Mesenteric fat pad (tissue), 1 donor: Measurements from ENCODE around the gene ADRA2A. TPM values are rescaled to one million over a fixed set of nuclear protein-coding genes. Genes with fewer than 3 reads are reported as not detected.
A peak's percentile ranks its signal among the peaks of the same experiment; 100 is the strongest.

Source experiments
- DNase-seq: peaks from one replicate; pipeline ENCODE4 v3.0.0-alpha.2; 2020; ENCODE audit warnings: low spot score
- total RNA-seq: library from RNA; stranded (reverse); fragmentation: NEBNext Ultra II Directional; extraction: Animal tissue kit (Norgen Biotek cat#: 25700); gene quantifications from one replicate; pipeline ENCODE4 v1.2.1, GENCODE V29; 2021
- donor health status: DM: yes; HTN: yes; CAD: no.

ADRA2A gene
- total RNA-seq, 1 donor from 2014 or later: 187 TPM

- DNase-seq: no peak
Observed at GRCh38 chr10:111109501-111110242, 32.8 kb downstream of the ADRA2A start.

- no peak for DNase-seq
Observed at GRCh38 chr10:111110771-111111170, 33.9 kb downstream of the ADRA2A start.

- no peak for DNase-seq
Observed at GRCh38 chr10:111112333-111112732, 35.5 kb downstream of the ADRA2A start.

DNA sequence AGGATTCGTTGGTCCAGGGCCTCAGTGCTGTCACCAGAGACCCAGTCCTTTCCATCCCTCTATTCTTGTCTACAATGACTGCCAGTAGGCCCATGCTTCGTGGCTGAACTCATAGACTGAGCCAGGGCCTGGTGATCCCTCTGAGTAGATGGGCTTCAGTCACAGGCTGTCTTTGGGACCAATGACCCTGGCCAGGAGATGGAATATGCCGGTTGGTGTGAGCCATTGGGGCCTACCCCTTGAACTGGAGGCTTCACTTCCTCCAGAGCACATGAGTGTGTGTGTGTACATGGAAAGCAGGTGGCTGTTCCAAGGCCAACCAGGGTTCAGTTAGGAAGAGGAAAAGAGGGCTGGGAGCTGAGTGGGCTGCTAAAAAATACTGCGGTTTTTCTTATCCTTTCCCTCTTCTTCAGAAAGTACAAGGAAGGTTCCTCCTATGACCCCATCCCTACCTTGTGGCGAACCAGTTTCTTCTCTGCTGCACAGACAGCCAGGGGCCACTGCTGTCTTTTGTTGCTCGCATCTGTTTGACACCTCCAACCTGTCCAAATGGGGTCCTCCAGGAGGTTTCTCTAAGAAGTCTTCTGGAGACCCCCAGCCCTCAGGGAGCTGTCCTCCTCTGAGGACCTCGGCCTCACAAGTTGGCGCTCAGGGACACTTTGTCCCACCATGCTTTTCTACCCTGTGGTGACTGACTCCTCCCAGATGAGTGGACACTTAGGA lies 36.6 kb downstream of the ADRA2A start:
- DNase-seq: peak; percentile 74

DNA sequence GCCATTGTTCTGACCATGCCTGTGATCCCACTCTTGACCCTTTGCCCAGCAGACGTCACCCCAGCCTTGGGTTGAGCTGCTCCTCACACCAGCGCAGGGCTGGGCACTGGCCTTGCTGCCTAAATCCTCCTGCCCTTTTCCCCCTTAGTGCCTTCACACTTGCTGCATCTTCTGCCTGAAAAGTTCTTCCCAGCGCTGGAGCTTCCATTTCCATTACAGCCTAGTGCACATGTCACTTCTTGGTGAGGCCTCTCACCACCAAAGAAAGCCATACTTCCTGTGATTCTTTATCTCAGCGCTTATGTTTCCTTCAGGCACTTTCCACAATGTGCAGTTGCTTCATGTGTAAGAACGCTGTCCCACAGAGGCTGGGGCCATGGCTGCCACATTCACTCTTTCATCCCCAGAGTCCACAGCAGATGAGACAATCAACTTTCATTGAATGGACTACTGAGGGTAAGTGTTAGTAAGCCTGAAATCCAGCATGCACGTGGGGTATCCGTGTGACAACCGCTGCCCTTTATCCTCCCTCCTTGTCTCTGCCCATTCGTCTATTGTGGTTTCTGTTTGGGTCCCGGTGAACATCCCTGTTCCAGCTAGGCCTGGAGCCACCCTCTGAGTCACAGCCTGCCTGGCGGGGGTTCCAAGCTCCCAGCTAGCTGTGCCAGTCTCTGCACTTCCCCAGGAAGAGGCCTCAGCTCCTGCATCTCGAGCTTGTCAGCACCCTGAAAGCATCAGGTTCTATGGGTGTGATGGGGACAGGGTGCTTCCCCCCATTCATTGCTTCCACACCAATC lies 37.3 kb downstream of the ADRA2A start:
- DNase-seq: peak; percentile 86

- peak; percentile 79 for DNase-seq
Observed at GRCh38 chr10:111114758-111115500, 38.1 kb downstream of the ADRA2A start.

- peak; percentile 73 for DNase-seq
Observed at GRCh38 chr10:111116211-111116610, 39.4 kb downstream of the ADRA2A start.

DNA sequence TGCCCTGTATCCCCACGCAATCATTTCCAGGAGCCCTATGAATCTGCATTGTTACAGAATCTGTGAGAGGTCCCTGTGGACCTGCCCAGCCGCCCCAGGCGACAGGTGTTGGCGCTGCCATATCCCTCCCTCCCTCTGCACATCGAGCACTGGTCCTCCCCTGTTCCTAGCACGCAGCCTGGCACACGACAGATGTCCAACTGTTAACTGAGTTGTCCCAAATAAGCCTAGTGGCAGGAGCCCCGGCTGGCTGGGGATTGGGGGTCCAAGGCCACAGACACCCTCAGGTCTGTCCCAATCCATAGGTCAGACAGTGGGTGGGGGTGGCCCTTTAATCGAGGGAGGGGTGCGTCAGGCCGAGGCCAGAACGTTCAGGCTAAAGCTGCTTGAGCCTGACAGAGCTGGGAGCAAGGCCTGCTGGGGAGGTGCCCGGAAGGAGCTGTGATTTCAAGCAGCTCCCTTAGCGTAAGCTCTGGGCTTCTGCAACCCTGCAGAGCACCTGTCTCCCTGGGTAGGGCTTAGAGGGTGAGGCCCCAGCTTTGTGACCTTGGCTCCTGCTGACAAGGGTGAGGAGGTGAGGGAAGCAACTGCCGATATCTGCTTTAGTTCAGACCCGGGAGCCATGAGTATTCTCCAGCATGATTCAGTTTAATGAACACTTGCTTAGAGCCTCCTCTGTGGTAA lies 40.1 kb downstream of the ADRA2A start:
- no peak for DNase-seq

- DNase-seq: peak; percentile 68
Observed at GRCh38 chr10:111117528-111118277, 40.9 kb downstream of the ADRA2A start.

GRCh38 chr10:111118758-111119157 lies 41.9 kb downstream of the ADRA2A start:
- DNase-seq: no peak

GRCh38 chr10:111119637-111120036 lies 42.8 kb downstream of the ADRA2A start:
- no peak for DNase-seq

DNA sequence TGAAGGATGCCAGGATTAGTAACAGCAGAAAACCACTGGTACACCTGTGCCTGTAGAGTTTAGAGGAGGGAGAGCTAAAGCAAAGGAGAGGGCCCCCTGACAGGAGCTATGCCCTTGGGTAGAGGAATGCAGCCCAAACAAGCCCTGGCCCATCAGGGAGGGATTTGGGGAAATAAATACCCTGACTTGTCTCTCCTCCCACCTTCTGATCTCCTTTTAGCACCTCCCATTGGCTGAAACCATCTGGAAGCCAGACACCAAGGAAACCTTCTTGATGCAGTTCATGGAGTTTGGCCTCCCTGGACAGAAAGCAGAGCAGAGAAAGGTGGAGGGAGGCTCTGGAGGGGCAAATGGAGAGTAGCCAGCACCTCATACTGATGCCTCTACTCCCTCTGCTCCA lies 45.3 kb downstream of the ADRA2A start:
- DNase-seq: no peak

DNA sequence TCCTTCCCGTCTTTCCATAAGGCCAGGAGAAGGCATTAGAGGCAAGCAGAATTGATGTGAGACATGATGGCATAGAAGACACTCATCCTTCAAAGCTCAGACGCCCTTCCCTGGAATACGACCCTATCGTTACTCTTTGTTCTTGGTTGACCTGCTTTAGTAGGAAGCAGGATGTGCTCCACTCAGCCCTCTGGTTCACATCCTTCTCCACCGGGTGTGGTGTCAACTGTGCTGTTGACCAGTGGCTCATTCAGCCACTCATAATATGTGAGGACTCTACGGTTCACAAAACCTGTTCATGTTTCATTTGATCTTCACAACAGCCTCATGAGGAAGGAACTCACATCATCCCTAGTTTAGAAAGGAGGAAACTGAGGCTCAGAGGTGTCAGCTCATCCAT lies 47.1 kb downstream of the ADRA2A start:
- no peak for DNase-seq

GRCh38 chr10:111125102-111125501 lies 48.3 kb downstream of the ADRA2A start:
- DNase-seq: no peak

DNA sequence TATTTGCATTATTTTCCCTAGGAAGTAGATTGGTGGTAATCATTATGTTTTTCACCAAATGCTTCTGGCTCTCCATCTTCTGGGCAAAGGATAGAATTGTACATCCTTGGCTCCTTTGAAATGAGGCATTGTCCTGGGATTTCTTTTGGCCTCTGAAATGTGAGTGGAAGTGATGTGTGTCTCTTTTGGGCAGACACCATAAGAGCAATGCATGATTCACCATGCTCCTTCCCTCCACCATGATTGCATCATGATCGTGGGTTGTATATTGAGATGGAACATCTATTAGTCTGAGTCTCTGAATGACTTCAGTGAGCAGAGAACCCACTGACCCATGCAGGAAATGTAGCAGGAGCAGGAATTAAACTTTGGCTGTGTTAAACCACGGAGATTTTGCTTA lies 49.2 kb downstream of the ADRA2A start:
- DNase-seq: no peak

GRCh38 chr10:111127081-111127848 lies 50.4 kb downstream of the ADRA2A start:
- DNase-seq: no peak

DNA sequence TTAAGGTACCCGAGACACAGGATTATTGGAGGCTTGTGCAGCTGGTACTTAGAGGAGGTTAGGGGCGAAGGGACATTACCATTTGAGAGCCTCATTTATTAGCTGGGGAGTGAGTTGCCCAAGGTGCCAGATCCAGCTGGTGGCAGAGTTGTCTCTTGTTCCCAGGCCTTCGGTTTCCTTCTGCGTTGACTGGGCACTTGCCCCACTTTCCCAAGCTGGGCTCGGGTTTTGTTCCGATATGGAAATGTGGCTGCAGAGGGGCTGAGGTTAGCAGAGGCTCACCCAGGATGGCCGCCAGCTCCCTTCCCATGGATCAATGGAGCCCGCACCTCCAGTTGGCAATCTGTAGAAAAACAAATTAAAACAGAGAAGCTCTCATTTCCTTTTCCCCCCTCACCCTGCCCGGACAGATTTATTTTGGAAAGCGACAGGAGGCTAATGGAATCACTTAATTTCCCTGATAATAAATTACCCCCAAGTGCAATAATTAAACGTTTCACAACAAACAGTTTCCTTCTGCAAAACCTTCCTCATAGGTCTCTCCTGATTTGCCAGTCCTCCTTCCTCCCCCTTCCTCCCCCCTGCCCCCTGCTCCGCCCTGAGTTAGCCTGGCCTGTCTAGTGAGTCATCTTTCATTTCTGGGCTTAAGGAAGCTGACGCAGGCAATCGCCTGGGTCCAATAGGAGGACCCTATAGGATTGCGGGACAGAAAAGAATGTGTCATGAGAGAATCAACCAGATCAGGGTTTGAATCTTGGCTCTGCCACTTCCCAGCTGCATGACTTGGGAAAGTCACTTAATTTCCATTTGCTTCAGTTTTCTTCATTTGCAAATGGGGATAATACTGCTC lies 51.7 kb downstream of the ADRA2A start:
- DNase-seq: no peak

DNA sequence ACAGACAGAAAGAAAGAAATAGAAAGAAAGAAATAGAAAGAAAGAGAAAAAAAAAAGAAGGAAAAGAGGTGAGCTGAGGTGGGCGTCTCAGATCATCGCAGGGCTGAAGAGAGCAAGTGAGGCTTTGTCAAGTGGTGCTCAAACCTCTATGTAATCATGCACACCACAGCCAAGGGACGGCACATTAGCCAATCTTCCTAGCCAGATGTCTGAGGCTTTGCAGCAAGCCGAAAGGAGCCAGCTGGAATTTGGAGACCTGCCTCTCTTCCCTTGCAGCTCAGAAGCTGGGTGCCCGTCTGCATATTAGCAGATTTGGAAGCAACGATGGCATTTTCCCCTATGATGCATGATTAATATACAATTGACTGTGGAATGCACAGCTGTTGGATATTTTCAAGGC lies 52.5 kb downstream of the ADRA2A start:
- DNase-seq: no peak
